ENCODE results near the gene COMMD1.

- TF ChIP-seq CTCF (IDR thresholded peaks at IDR 0.05) (no peak), POLR2A (IDR thresholded peaks at IDR 0.05) (no peak)
Observed at GRCh38 chr2:62180975-62181374, 275.5 kb downstream of the COMMD1 start.

Data from thyroid gland (tissue), 4 donors.